Hepatocyte (in vitro differentiated cells): Measurements from ENCODE around the gene PLEKHA6.

Experiments
- EZH2 ChIP-seq: fragments of 200-600 bp; sonication (generic); IDR thresholded peaks from 2 replicates; pipeline ENCODE4 v1.6.1; 2016; ENCODE audit warnings: antibody characterized with exemption, mild to moderate bottlenecking, borderline replicate concordance
- EZH2phosphoT487 ChIP-seq: fragments of 200-600 bp; sonication (generic); IDR thresholded peaks from one replicate; pipeline ENCODE4 v1.6.1; 2018; ENCODE audit warnings: antibody characterized with exemption, mild to moderate bottlenecking, low read depth, moderate library complexity; ENCODE audit not compliant: unreplicated experiment, severe bottlenecking
- TF ChIP-seq, protein P1 (sequence below): fragments of 200-600 bp; sonication (generic); IDR thresholded peaks from 2 replicates; pipeline ENCODE4 v1.5.1; 2016; ENCODE audit warnings: antibody characterized with exemption, mild to moderate bottlenecking; ENCODE audit not compliant: poor library complexity

- TF ChIP-seq, protein P1, sequence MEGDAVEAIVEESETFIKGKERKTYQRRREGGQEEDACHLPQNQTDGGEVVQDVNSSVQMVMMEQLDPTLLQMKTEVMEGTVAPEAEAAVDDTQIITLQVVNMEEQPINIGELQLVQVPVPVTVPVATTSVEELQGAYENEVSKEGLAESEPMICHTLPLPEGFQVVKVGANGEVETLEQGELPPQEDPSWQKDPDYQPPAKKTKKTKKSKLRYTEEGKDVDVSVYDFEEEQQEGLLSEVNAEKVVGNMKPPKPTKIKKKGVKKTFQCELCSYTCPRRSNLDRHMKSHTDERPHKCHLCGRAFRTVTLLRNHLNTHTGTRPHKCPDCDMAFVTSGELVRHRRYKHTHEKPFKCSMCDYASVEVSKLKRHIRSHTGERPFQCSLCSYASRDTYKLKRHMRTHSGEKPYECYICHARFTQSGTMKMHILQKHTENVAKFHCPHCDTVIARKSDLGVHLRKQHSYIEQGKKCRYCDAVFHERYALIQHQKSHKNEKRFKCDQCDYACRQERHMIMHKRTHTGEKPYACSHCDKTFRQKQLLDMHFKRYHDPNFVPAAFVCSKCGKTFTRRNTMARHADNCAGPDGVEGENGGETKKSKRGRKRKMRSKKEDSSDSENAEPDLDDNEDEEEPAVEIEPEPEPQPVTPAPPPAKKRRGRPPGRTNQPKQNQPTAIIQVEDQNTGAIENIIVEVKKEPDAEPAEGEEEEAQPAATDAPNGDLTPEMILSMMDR: no peak
- TF ChIP-seq EZH2phosphoT487 (no peak), EZH2 (no peak)
Observed at GRCh38 chr1:204373911-204374310, 14.2 kb upstream of the PLEKHA6 start.
